ENCODE measurements around the gene EFTUD2. TPM values are rescaled to one million over a fixed set of nuclear protein-coding genes. Genes with fewer than 3 reads are reported as not detected.

The EFTUD2 gene
- total and polyA plus RNA-seq, 9 of the 15 experiments (the other 6 are each of a cell fraction or from before 2014, with no cell fraction given), result 65.8 to 362 (median 218) TPM

GRCh38 chr17:44903012-44903685, 3.9 kb upstream of the EFTUD2 start:
- in situ Hi-C loops (cut with MboI) (no loop called here), intact Hi-C loops (cut with micrococcal nuclease) (no loop called here)
- ChIA-PET POLR2A (interaction anchor here (0.6 to 5.3 kb wide), 4 partner anchors 8 to 249 kb away, joined by 3 to 28 read pairs (median 5); partner anchors contain the start of gene HEXIM1), CTCF (ENCODE audit: low intra/inter-chr PET ratio) (no interaction called here)
- DNase-seq (ENCODE audit: extremely low read depth in 1 of 4, low spot score in 3 of 4) (no peak), ATAC-seq (no peak), FAIRE-seq (no peak)
- Histone ChIP-seq H2AFZ (ENCODE audit: low read depth, low read length) (no peak overlapping the region), H3K27ac (ENCODE audit: extremely low read depth, low read depth, low read length) (no peak overlapping the region), H3K9me3 (replicated peaks; ENCODE audit: control insufficient read depth, insufficient read depth, low read depth, low read length) (no peaks in the 10 kb centered on the region), H3K9me1 (ENCODE audit: control insufficient read depth, insufficient read depth, low read length) (peaks cover 7% of the 10 kb centered on the region), H4K20me1 (replicated peaks; ENCODE audit: control insufficient read depth, insufficient read depth, low read length) (no peaks in the 10 kb centered on the region; the same call in 1 of the 2 replicates), H3K4me1 (replicated peaks in 1 of 2; ENCODE audit: control insufficient read depth in 2 of 2, insufficient read depth in 2 of 2, low read length in 2 of 2) (peaks cover 37 to 39% of the 10 kb centered on the region in 2 experiments), H3K9ac (ENCODE audit: insufficient read depth in 1 of 2, low read depth in 2 of 2, low read length in 2 of 2) (no peak overlapping the region), H3K4me2 (ENCODE audit: insufficient read depth, low read length) (no peak overlapping the region), H3K79me2 (ENCODE audit: control insufficient read depth, insufficient read depth, low read length) (peaks cover 13% of the 10 kb centered on the region), H3K4me3 (no peak overlapping the region), H3K36me3 (ENCODE audit: control insufficient read depth, insufficient read depth, low read length) (no peaks in the 10 kb centered on the region), H3K27me3 (ENCODE audit: control insufficient read depth in 2 of 2, insufficient read depth in 2 of 2, low read length in 2 of 2) (no peaks in the 10 kb centered on the region)
- WGBS (ENCODE audit: insufficient coverage, low coverage, missing lambda C conversion rate), result 59% methylated on average over 8 of the region's 8 CpGs
- no TSS peak for BruUV-seq (replicated peaks)
- TF ChIP-seq MTA2 (IDR thresholded peaks at IDR 0.05; ENCODE audit: low read depth), result no peak
- no peak for TF ChIP-seq EP300 (IDR thresholded peaks at IDR 0.05; ENCODE audit: low read length)
- no peak for TF ChIP-seq JUND (IDR thresholded peaks at IDR 0.05; ENCODE audit: borderline replicate concordance, low read depth, low read length)
- TF ChIP-seq JUND (tag; IDR thresholded peaks at IDR 0.05; ENCODE audit: borderline replicate concordance, low read depth, low read length), result no peak
- TF ChIP-seq CCNT2 (IDR thresholded peaks at IDR 0.05; ENCODE audit: borderline replicate concordance, extremely low read depth, insufficient read length, low read depth, low read length), result no peak
- no peak for TF ChIP-seq MTA1 (IDR thresholded peaks at IDR 0.05; ENCODE audit: borderline replicate concordance)
- no peak for TF ChIP-seq ZNF165 (CRISPR knock-in tag; IDR thresholded peaks at IDR 0.05; ENCODE audit: borderline replicate concordance)
- no peak for TF ChIP-seq ZNF398 (CRISPR knock-in tag; IDR thresholded peaks at IDR 0.05)
- TF ChIP-seq NR2F6 (CRISPR knock-in tag; IDR thresholded peaks at IDR 0.05), result no peak
- no peak for TF ChIP-seq SPI1 (IDR thresholded peaks at IDR 0.05; ENCODE audit: borderline replicate concordance, low read depth, low read length)
- no peak for TF ChIP-seq ZNF764 (CRISPR knock-in tag; IDR thresholded peaks at IDR 0.05; ENCODE audit: low read depth)

All from K562 (cell line).